ENCODE results near the gene SOWAHD.
A peak's percentile ranks its signal among the peaks of the same experiment; 100 is the strongest.
"Not testable (repeated sequence)": the region's sequence is repeated elsewhere in the genome, so short reads cannot be mapped to it uniquely, and the experiment has no call there.

Gene SOWAHD

GRCh38 chrX:119757979-119758730 is at the start of gene SOWAHD:
Gene SOWAHD (plus strand): TSS chrX:119758588. CDS start chrX:119758668, 80 bp downstream.
- DNase-seq = no peak

- DNase-seq = no peak
Observed at GRCh38 chrX:119708936-119709335, 49.5 kb upstream of the SOWAHD start.

DNA sequence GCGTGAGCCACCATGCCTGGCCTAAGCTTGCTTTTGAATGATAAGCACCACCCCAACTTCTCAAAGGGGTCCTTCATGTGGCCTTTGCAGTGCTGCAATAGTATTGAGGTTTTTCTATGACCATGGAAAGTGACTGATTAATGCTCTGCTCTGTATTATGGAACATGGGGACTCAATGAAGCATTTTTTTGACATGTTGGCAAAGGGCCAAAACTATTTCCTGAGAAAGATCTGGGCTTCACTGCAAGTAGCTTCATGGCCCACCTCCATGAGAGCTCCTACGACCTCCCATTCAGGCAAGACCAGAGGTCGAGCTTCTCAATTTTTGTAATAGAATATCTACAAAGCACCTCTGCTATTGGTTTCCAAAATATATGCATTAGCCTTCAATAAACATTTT is 48.8 kb upstream of the SOWAHD start:
- DNase-seq = no peak

- no peak for DNase-seq
Observed at GRCh38 chrX:119721487-119721886, 36.9 kb upstream of the SOWAHD start.

GRCh38 chrX:119721926-119722325 is 36.5 kb upstream of the SOWAHD start:
- DNase-seq = no peak

- no peak for DNase-seq
Observed at GRCh38 chrX:119726900-119727555, 31.4 kb upstream of the SOWAHD start.

GRCh38 chrX:119728487-119728886 is 29.9 kb upstream of the SOWAHD start:
- no peak for DNase-seq

- peak; percentile 33 for DNase-seq
Observed at GRCh38 chrX:119729408-119730201, 28.8 kb upstream of the SOWAHD start.

DNA sequence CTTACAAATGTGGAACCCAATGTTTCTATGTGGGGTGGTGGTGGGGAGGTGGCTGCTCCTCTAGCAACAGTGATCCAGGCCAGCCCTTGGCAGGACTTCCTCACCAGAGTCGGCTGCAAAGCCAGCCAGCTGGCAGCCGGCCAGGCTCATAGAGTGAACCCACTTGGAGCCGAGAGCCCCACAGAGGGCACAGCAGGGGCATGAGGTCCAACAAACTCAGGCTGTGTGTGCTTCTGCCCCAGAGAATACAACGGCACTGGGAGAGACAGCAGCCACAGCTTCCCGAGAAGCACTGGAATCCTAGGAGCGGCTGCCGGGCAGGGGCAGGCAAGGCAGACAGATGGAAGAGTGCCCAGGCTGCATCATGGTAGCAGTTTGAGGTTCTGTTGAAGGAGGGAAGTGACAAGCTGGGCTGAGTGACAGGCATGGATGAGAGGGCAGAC is 23.5 kb upstream of the SOWAHD start:
- DNase-seq = no peak

- no peak for DNase-seq
Observed at GRCh38 chrX:119735467-119735866, 22.9 kb upstream of the SOWAHD start.

GRCh38 chrX:119736206-119736764 is 22.1 kb upstream of the SOWAHD start:
- DNase-seq = no peak

DNA sequence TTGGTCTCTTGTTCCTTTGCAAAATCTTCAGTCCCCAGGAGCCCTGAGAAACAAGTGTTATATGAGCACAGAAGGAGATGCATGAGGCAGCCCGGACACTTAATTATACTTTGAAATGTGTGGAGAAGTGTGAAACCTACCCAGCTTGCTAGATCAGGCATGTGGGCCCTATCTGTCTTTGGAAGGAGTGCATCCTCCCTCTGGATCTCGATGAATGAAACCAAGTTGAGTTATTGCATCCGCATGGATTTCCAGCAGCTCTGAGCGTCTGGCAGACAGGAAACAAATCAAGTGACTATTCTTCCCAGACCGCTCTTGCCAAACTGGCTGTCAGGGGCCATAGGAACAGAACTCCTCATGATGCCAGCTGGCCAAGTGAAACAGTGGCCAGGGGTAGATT is 19.6 kb upstream of the SOWAHD start:
- no peak for DNase-seq

- DNase-seq = no peak
Observed at GRCh38 chrX:119745283-119745848, 13.0 kb upstream of the SOWAHD start.

DNA sequence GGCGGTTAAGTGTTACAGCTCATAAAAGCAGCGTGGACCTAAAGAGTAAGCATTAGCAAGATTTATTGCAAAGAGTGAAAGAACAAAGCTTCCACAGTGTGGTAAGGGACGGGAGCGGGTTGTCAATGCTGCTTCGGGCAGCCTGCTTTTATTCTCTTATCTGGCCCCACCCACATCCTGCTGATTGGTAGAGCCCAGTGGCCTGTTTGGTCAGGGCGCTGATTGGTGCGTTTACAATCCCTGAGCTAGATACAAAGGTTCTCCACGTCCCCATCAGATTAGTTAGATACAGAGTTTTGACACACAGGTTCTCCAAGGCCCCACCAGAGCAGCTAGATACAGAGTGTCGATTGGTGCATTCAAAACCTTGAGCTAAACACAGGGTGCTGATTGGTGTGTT is 8.3 kb upstream of the SOWAHD start:
- not testable (repeated sequence) for DNase-seq

DNA sequence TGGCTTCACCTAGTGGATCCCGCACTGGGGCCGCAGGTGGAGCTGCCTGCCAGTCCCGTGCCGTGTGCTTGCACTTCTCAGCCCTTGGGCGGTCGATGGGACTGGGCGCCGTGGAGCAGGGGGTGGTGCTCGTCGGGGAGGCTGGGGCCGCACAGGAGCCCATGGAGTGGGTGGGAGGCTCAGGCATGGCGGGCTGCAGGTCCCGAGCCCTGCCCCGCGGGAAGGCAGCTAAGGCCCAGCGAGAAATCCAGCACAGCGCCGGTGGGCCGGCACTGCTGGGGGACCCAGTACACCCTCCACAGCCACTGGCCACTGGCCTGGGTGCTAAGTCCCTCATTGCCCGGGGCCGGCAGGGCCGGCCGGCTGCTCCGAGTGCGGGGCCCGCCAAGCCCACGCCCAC is 7.6 kb upstream of the SOWAHD start:
- not testable (repeated sequence) for DNase-seq

- DNase-seq = no peak
Observed at GRCh38 chrX:119753001-119753400, 5.4 kb upstream of the SOWAHD start.

DNA sequence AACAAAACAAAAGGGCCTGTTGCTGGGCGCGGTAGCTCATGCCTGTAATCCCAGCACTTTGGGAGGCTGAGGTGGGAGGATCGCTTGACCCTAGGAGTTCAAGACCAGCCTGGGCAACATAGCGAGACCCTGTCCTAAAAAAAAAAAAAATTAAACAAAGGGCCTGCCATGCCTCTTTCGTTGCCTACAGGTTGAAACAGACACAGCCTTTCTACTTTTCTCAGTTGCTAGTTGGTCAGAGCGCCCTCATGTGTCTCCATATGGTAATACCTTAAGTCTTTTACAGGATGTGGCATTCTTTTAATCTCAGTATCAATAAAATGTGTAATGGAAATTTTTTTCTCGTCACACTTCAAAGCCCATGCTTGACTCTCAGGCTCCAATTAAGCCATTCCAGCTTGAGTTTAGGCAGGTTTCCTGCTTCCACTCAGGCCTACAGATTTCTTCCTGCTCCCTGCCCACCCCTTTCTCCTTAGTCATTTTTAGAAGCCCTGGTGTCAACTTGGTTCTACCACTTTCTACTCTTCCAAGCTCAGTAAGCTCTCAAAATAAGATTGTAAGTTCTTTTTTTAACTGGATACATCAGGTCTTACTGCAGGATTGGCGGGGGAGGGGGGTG is 4.6 kb upstream of the SOWAHD start:
- no peak for DNase-seq

- DNase-seq = no peak
Observed at GRCh38 chrX:119755981-119756533, 2.3 kb upstream of the SOWAHD start.

GRCh38 chrX:119756926-119757635 is 1.3 kb upstream of the SOWAHD start:
- DNase-seq = no peak

- DNase-seq = no peak
Observed at GRCh38 chrX:119757646-119757978, 776 bp upstream of the SOWAHD start.

GRCh38 chrX:119758731-119759247 is 401 bp downstream of the SOWAHD start:
- DNase-seq = no peak
